HG02610 (cell line): Measurements from ENCODE around the gene SNRNP25.

ENCODE experiments used
- ATAC-seq: cut with Tn5 transposase; IDR thresholded peaks from one replicate; pipeline ENCODE4 v1.9.1; 2021; ENCODE audit warnings: mild to moderate bottlenecking, moderate library complexity; ENCODE audit not compliant: unreplicated experiment

SNRNP25 gene

DNA sequence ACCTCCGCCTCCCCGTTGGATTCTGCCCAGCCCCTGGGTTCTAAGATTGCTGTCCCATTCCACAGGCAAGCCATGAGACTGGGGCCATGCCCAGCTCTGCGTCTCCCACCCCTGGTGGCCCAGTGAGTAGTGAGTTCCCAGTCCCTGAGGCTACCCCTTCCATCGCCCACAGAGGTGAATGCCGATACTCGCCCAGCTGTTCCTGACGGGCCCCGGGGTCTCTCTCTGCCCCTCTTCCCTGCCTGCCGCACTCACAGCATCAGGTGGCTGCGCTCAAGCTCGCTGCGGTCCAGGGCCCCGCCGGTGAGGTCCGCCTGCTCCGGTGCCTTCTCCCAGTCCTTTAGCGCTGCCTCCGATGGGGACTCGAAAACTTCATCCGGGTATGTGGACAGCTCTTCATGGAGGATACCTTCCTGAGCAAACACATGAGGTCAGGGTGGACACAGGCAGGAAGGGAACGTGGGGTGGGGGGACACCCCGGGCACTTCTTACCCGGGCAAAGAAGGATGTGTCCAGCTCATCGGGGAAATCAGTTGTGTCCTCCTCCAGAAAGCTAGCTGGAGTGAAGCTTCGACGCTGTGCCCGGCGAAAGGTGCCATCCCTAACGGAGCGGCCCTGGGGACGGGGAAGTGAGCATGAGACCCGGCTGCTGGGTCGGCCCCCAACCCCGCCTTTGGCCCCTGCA lies 8.8 kb downstream of the SNRNP25 start:
- no peak for ATAC-seq

GRCh38 chr16:62968-63391 lies 9.4 kb downstream of the SNRNP25 start:
- no peak for ATAC-seq

DNA sequence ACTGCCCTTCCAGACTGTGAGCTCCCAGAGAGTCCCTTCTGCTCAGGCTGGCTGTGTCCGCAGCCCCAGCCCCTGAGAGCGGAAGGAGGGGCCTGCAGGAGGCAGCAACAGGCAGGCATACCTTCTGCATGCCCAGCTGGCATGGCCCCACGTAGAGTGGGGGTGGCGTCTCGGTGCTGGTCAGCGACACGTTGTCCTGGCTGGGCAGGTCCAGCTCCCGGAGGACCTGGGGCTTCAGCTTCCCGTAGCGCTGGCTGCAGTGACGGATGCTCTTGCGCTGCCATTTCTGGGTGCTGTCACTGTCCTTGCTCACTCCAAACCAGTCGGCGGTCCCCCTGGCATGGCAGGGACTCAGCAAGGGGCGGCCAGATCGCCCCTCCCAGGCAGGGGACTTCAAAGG lies 9.8 kb downstream of the SNRNP25 start:
- ATAC-seq: no peak

DNA sequence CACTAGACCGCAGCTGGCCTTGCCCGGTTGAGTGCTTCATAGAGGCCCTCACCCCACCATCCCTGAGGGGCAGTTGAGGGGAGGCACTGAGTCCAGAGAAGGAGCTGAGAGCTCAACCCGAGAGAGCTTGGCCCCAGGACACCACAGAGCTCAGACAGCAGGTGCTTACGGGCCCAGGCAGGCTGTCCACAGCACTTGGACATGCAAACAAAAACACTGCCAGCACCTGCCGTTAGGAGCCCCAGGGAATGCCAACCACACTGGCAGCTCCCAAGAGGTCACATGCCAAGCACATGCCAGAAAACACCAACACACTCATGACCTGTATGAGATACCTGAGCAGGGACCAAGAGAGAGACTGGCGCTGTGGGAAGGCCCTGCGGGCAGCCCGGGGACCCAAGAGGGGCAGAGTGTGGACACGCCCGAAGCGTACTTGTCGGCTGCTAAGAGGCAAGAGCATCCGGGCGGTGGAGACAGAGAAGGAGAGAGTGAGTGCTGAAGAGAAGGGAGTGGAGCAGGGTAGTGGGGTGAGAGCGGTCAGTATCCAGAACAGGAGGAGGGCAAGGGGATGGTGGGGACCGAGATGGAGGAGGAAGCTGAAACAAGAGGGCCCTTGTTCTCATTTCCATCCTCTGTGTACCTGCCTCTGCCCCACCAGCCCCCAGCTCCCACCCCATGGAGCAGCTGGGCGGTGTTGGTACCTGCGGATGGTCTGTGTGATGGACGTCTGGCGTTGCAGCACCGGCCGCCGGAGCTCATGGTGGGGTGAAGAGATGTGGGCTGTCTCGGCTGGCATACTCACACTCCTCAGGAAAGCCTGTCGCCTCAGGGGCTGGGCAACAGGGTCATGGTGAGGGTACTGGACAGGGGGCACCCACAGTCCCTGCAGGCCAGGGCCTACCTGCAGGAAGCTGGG lies 10.6 kb downstream of the SNRNP25 start:
- ATAC-seq: no peak

- ATAC-seq: no peak
These were observed 11.3 kb downstream of the SNRNP25 start for GRCh38 chr16:64914-65255.

DNA sequence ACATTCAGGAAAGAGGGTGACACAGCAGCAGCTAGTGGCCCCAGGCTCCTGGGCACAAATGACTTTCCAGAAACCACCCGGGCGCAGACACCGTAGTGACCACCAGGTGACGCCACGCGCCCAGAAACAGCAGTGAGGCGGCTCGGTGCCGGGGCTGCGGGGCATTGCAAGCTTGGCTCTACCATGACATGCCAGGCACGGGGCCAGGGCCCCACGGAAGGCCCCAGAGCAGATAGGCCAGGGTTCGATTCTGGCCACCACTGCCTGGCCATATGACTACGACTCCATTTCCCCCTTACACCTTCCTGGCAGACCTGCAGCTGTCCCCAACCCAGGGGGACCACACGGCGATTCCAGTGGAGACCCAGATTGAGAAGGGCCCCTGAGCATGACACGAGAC lies 12.1 kb downstream of the SNRNP25 start:
- no peak for ATAC-seq

DNA sequence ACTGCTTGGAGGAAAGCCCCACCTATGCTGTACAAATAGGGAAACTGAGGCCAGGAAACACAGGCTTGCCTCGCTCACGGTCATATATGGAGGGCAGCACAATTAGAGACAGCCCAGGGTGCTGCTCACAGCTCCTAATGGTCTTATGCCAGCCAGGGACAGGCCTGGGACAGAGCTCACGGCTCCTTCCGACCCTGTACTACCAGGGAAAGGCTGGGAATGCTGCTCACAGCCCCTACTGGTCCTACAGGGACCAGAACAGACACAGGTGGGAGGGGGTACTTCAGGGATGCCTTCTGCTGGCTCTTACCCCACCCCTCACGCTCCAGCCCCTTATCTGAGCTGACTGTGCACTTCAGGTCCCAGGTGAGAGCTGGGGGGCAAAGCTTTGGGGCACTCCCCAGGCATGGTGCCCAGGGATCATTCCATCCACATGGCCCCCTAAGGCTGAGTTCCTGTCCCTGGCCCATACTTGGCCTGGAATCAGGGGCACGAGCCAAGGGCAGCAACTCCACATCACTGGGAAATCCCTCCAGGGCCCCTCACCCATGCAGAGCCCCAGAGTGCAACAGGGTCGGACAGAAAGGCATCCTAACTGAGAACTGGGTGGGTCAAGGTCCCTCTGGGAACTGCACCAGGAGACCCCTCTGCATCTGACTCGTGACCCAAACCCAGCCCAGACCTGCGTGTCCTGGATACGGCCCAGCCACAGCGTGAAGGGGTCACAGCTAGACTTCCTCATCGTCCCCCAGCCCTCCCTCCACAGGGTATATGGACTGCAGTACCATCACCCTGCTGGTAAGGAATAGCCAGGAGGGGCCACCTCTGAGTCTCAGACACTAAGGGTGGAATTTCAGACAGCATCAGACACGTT lies 12.9 kb downstream of the SNRNP25 start:
- ATAC-seq: no peak

GRCh38 chr16:67183-67791 lies 13.7 kb downstream of the SNRNP25 start:
- no peak for ATAC-seq

DNA sequence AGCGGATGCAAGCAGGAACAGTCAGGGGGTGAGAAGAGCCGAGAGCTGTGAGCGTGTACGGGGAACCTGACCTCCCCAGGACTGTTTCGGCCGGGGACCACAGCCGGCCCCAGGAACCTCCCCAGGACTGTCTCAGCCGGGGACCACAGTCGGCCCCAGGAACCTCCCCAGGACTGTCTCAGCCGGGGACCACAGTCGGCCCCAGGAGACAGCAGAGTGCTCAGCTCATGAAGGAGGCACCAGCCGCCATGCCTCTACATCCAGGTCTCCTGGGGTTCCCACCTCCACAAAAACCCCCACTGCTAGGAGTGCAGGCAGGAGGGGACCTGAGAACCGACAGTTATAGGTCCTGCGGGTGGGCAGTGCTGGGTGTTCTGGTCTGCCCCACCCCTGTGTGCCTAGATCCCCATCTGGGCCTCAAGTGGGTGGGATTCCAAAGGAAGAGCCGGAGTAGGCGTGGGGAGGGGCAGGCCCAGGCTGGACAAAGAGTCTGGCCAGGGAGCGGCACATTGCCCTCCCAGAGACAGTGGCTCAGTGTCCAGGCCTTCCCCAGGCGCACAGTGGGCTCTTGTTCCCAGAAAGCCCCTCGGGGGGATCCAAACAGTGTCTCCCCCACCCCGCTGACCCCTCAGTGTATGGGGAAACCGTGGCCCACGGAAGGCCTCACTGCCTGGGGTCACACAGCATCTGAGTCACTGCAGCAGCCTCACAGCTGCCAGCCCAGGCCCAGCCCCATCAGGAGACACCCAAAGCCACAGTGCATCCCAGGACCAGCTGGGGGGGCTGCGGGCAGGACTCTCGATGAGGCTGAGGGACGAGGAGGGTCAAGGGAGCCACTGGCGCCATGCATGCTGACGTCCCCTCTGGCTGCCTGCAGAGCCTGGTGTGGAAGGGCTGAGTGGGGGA lies 14.5 kb downstream of the SNRNP25 start:
- ATAC-seq: no peak

DNA sequence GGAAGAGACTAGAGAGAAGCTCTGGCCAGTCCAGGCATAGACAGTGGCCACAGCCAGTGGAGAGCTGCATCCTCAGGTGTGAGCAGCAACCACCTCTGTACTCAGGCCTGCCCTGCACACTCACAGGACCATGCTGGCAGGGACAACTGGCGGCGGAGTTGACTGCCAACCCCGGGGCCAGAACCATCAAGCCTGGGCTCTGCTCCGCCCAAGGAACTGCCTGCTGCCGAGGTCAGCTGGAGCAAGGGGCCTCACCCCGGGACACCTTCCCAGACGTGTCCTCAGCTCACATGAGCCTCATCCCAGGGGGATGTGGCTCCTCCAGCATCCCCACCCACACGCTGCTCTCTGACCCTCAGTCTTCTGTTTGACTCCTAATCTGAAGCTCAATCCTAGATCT lies 15.6 kb downstream of the SNRNP25 start:
- ATAC-seq: no peak

GRCh38 chr16:71210-71539 lies 17.5 kb downstream of the SNRNP25 start:
- no peak for ATAC-seq

- ATAC-seq: no peak
These were observed 18.1 kb downstream of the SNRNP25 start for GRCh38 chr16:71540-72401.

- ATAC-seq: no peak
These were observed 19.2 kb downstream of the SNRNP25 start, which contains the start of gene RHBDF1 for GRCh38 chr16:72561-73548. Gene RHBDF1 (minus strand): TSS chr16:72631. CDS start chr16:65015, 7,616 bp downstream.

DNA sequence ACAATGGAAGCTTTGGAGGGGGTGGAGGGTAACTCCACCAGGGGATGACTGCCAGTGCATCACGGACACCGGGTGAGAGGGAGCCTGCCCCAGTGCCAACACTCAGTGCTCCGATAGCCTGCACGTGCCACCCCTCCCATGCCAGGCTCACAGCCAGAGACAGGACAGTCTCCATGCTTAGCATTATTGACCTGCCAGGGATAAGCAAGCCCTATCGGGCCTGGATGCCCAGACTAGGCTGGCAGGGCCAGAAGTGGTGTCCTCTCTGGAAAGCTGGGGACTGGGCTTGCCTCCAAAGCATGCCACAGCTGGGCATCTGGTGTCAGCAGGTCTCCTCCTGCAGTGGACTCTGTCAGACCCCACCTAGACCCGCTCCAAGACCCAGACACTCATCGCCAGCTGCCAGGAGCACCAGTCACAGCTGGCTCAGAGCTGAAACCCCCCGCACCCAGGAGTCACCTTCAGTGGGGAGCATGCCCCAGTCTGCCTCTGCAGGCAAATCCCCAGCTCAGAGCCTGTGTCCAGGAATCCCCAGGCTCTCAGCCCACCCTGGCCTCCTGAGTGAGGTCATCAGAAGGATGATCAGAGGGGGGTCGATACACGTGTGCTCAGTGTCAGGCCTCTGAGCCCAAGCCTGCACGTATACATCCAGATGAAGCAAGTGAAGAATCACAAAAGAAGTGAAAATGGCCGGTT lies 20.6 kb downstream of the SNRNP25 start:
- ATAC-seq: no peak

- no peak for ATAC-seq
These were observed 21.2 kb downstream of the SNRNP25 start for GRCh38 chr16:74747-75334.

GRCh38 chr16:75580-76501 lies 22.2 kb downstream of the SNRNP25 start:
- ATAC-seq: no peak
